K562 (cell line): Measurements from ENCODE around the gene RAB7A. TPM values are rescaled to one million over a fixed set of nuclear protein-coding genes. Genes with fewer than 3 reads are reported as not detected.
A peak's percentile ranks its signal among the peaks of the same experiment; 100 is the strongest.
"Not testable (repeated sequence)": the region's sequence is repeated elsewhere in the genome, so short reads cannot be mapped to it uniquely, and the experiment has no call there.

Experiments
- ATAC-seq: fragments of 200-7000 bp; cut with Tn5 transposase; 3 replicates; pipeline ENCODE4 v1.9.1; 2020; ENCODE audit warnings: moderate library complexity
- BruUV-seq: library from RNA; stranded (reverse); fragments of 400-500 nt; replicated peaks from 2 replicates; lab custom pipeline; 2021; lab: Mats Ljungman, UMichigan
- CTCF ChIA-PET: fragments of 300-600 bp; formaldehyde crosslinking; extraction: SDS; loops from one replicate; lab custom pipeline; 2021; ENCODE audit warnings: low intra/inter-chr PET ratio; lab: Yijun Ruan, JAX
- POLR2A ChIA-PET: fragments of 300-600, 350-650 bp; sonication (Branson Sonifier 250); formaldehyde crosslinking; extraction: SDS; loops from one replicate; lab custom pipeline; 2021; ENCODE audit warnings: antibody characterized with exemption, inconsistent platforms; lab: Yijun Ruan, JAX
- DNase-seq, 4 experiments: peaks; one replicate each; pipeline versions ENCODE4 v3.0.0 to v3.0.0-alpha.2; 2011 to 2018; ENCODE audit warnings: low spot score in 3 of 4, mixed read lengths in 3 of 4; ENCODE audit errors: extremely low read depth in 1 of 4
- FAIRE-seq: peaks from 2 replicates; lab custom pipeline; 2011; peaks lifted over from hg19 to GRCh38; lab: Jason Lieb, UNC
- H2AFZ ChIP-seq: 2 replicates; pipeline ENCODE4 v1.6.0; 2011; ENCODE audit warnings: low read depth, low read length, control low read depth, inconsistent platforms
- H3K27ac ChIP-seq: fragments of 200-600 bp; 3 replicates; pipeline ENCODE4 v1.8.0; 2011; ENCODE audit warnings: low read depth, mild to moderate bottlenecking, control low read depth, inconsistent platforms, low read length, moderate library complexity, mixed read lengths; ENCODE audit errors: extremely low read depth
- H3K27me3 ChIP-seq, 2 experiments: fragments of 300-600 bp in 1 of 2; 2 replicates in 1 of 2; 3 replicates in 1 of 2; pipeline versions ENCODE4 v1.6.0 to v1.8.0; 2011; ENCODE audit warnings: inconsistent platforms in 2 of 2, low read length in 2 of 2, mild to moderate bottlenecking in 1 of 2, mixed read lengths in 1 of 2, moderate library complexity in 1 of 2; ENCODE audit not compliant: control insufficient read depth in 2 of 2, insufficient read depth in 2 of 2
- H3K36me3 ChIP-seq: fragments of 300-600 bp; 3 replicates; pipeline ENCODE4 v1.8.0; 2011; ENCODE audit warnings: mild to moderate bottlenecking, low read length, inconsistent platforms; ENCODE audit not compliant: control insufficient read depth, insufficient read depth
- H3K4me1 ChIP-seq, 2 experiments: fragments of 200-600 bp in 1 of 2; replicated peaks in 1 of 2; 2 replicates in 1 of 2; 3 replicates in 1 of 2; pipeline versions ENCODE4 v1.5.1 to v1.8.0; 2011; ENCODE audit warnings: inconsistent platforms in 2 of 2, low read length in 2 of 2, mild to moderate bottlenecking in 1 of 2, mixed read lengths in 1 of 2, moderate library complexity in 1 of 2; ENCODE audit not compliant: control insufficient read depth in 2 of 2, insufficient read depth in 2 of 2
- H3K4me2 ChIP-seq: 2 replicates; pipeline ENCODE4 v1.6.1; 2011; ENCODE audit warnings: low read length, control low read depth, inconsistent platforms, mixed read lengths; ENCODE audit not compliant: insufficient read depth
- H3K4me3 ChIP-seq: fragments of 200-600 bp; sonication (generic), shearing (Covaris generic); 2 replicates; pipeline ENCODE4 v1.5.1; 2016; ENCODE audit warnings: control low read depth, inconsistent platforms
- H3K79me2 ChIP-seq: fragments of 200-600 bp; 3 replicates; pipeline ENCODE4 v1.8.0; 2011; ENCODE audit warnings: low read length, inconsistent platforms; ENCODE audit not compliant: control insufficient read depth, insufficient read depth
- H3K9ac ChIP-seq, 2 experiments: 2 replicates each; pipeline versions ENCODE4 v1.6.0 to v1.6.1; 2011; ENCODE audit warnings: low read depth in 2 of 2, low read length in 2 of 2, control low read depth in 1 of 2, inconsistent platforms in 1 of 2, mild to moderate bottlenecking in 1 of 2, mixed read lengths in 1 of 2; ENCODE audit not compliant: insufficient read depth in 1 of 2
- H3K9me1 ChIP-seq: one replicate; pipeline ENCODE4 v1.6.0; 2011; ENCODE audit warnings: inconsistent platforms, mild to moderate bottlenecking, low read length, moderate library complexity; ENCODE audit not compliant: control insufficient read depth, insufficient read depth
- H3K9me3 ChIP-seq: replicated peaks from 2 replicates; pipeline ENCODE4 v1.5.1; 2011; ENCODE audit warnings: low read depth, low read length, inconsistent platforms; ENCODE audit not compliant: control insufficient read depth, insufficient read depth
- H4K20me1 ChIP-seq: replicated peaks from 2 replicates; pipeline ENCODE4 v1.6.1; 2011; ENCODE audit warnings: low read length, inconsistent platforms, mixed read lengths; ENCODE audit not compliant: control insufficient read depth, insufficient read depth
- GTF2B ChIP-seq: IDR thresholded peaks from 2 replicates; pipeline ENCODE4 v1.6.1; 2011; ENCODE audit not compliant: insufficient read length; ENCODE audit errors: extremely low read depth
- KDM1A ChIP-seq, 2 experiments: fragments of 450-650 bp; IDR thresholded peaks; 2 replicates each; pipeline ENCODE4 v1.6.1; 2016; ENCODE audit warnings: mild to moderate bottlenecking in 2 of 2
- MAFG ChIP-seq: fragments of 450-650 bp; conservative IDR thresholded peaks from 2 replicates; pipeline ENCODE4 v1.6.1; 2016; ENCODE audit warnings: missing genetic modification characterization, missing compliant biosample characterization
- NFE2 ChIP-seq: IDR thresholded peaks from 2 replicates; pipeline ENCODE4 v1.6.1; 2014; ENCODE audit warnings: antibody characterized with exemption, low read depth
- ZNF431 ChIP-seq: sonication (generic); formaldehyde crosslinking; IDR thresholded peaks from 2 replicates; pipeline ENCODE4 v1.8.0; 2022; ENCODE audit warnings: mild to moderate bottlenecking, missing genetic modification reagents
- WGBS: fragments of 100-300 bp; shearing (Covaris generic); methylation state at CpG from one replicate; pipeline ENCODE4 v1.1.6; 2016; ENCODE audit warnings: low coverage, mixed read lengths; ENCODE audit not compliant: insufficient coverage; ENCODE audit errors: missing lambda C conversion rate; 5-methylcytosine and 5-hydroxymethylcytosine counted together
- in situ Hi-C: fragments of 300-500 bp; cut with MboI; formaldehyde crosslinking; loops from 4 replicates; pipeline ENCODE4 v1.15.0; 2018; ENCODE audit warnings: inconsistent platforms, mixed read lengths
- intact Hi-C: fragments of 100-400 bp; cut with micrococcal nuclease; formaldehyde crosslinking; loops from 2 replicates; pipeline ENCODE4 v1.14.2; 2022
- polyA plus RNA-seq, 8 experiments: library from polyadenylated mRNA; depleted of rRNA in 4 of 8; stranded (reverse) in 5 of 8; unstranded in 3 of 8; fragments of >200 nt; fragmentation: Nextera tagmentation in 2 of 8; fragmentation: Illumina TruSeq in 1 of 8; extraction: Ambion mirVana in 2 of 8; extraction: Trizol in 1 of 8; gene quantifications; 2 replicates each; pipeline versions ENCODE4 v1.2.1 to v1.2.3, GENCODE V29; 2011 to 2014; ENCODE audit warnings: inconsistent platforms in 1 of 8, missing spikeins in 1 of 8
- total RNA-seq, 7 experiments: library from RNA; depleted of rRNA in 6 of 7; stranded (reverse); fragments of >200 nt in 6 of 7; fragmentation: Illumina TruSeq in 2 of 7; extraction: Trizol in 2 of 7; gene quantifications; 2 replicates each; pipeline versions ENCODE4 v1.2.1 to v1.2.3, GENCODE V29; 2011 to 2021; ENCODE audit warnings: low replicate concordance in 1 of 7

RAB7A gene
- total and polyA plus RNA-seq, 9 of the 15 experiments (the other 6 are each of a cell fraction or from before 2014, with no cell fraction given) = 30.9 to 204 (median 72.8) TPM

- H3K27ac ChIP-seq, H3K9me3 ChIP-seq, intact Hi-C loops, H3K27me3 ChIP-seq, in situ Hi-C loops, CTCF ChIA-PET, H3K4me1 ChIP-seq, H3K9me1 ChIP-seq, H2AFZ ChIP-seq, FAIRE-seq, ATAC-seq, H4K20me1 ChIP-seq, DNase-seq, BruUV-seq, H3K9ac ChIP-seq, H3K4me3 ChIP-seq, H3K4me2 ChIP-seq: not testable (repeated sequence)
- 54% methylated on average over 5 of the region's 5 CpGs for WGBS
- peaks cover 88% of the 10 kb centered on the region for H3K79me2 ChIP-seq
- TF ChIP-seq KDM1A (IDR thresholded peaks at IDR 0.05) (0 out of 4 replicates have a peak, but pooled peaks of 1 of the 2 experiments have one; percentile 25), MAFG (tag) (0 out of 2 replicates have a peak, but pooled peaks have one; percentile 22), ZNF431 (peak; percentile 95), NFE2 (peak; percentile 38; the same call in 1 of the 2 replicates)
- peaks cover 11% of the 10 kb centered on the region; the same call in 2 of the 3 replicates for H3K36me3 ChIP-seq
- POLR2A ChIA-PET = interaction anchor here (0.8 kb wide), 1 partner anchor 158 kb away, joined by 4 read pairs; no protein-coding TSS in a partner anchor
Measured at GRCh38 chr3:128749561-128749960, 23.6 kb downstream of the RAB7A start.

- in situ Hi-C loops (no loop called here), intact Hi-C loops (no loop called here)
- 64% methylated on average over 1 of the region's 1 CpG for WGBS
- Histone ChIP-seq H3K4me1 (no peaks in the 10 kb centered on the region; a peak in 1 of 5 replicates), H4K20me1 (peaks cover 5% of the 10 kb centered on the region; the same call in 1 of the 2 replicates), H3K9me1 (no peaks in the 10 kb centered on the region), H3K9ac (no peak overlapping the region), H3K79me2 (peaks cover 87% of the 10 kb centered on the region), H3K4me2 (no peak overlapping the region), H2AFZ (no peak overlapping the region), H3K27ac (no peak overlapping the region), H3K36me3 (no peaks in the 10 kb centered on the region), H3K4me3 (no peak overlapping the region), H3K9me3 (no peaks in the 10 kb centered on the region), H3K27me3 (no peaks in the 10 kb centered on the region)
- POLR2A ChIA-PET = interaction anchor here (0.7 to 1.5 kb wide), 3 partner anchors 9 to 19 kb away, joined by 3 read pairs; no protein-coding TSS in a partner anchor
- no peak for TF ChIP-seq GTF2B
- FAIRE-seq (no peak), ATAC-seq (no peak), DNase-seq (no peak)
- BruUV-seq = no TSS peak
- CTCF ChIA-PET = no interaction called here
Measured at GRCh38 chr3:128753715-128754114, 27.7 kb downstream of the RAB7A start.
